Measurements from ENCODE around the gene MRPL2.
A peak's percentile ranks its signal among the peaks of the same experiment; 100 is the strongest.
"Not testable (repeated sequence)": the region's sequence is repeated elsewhere in the genome, so short reads cannot be mapped to it uniquely, and the experiment has no call there.

MRPL2 gene

GRCh38 chr6:43082806-43083655 lies 23.8 kb upstream of the MRPL2 start:
- no peak for DNase-seq (ENCODE audit: low spot score)

GRCh38 chr6:43081922-43082321 lies 22.7 kb upstream of the MRPL2 start:
- DNase-seq (ENCODE audit: low spot score), result not testable (repeated sequence)

GRCh38 chr6:43081043-43081442 lies 21.8 kb upstream of the MRPL2 start:
- no peak for DNase-seq (ENCODE audit: low spot score)

- DNase-seq (ENCODE audit: low spot score), result no peak
These were observed 19.5 kb upstream of the MRPL2 start for GRCh38 chr6:43078691-43079090.

GRCh38 chr6:43077981-43078511 lies 18.8 kb upstream of the MRPL2 start:
- no peak for DNase-seq (ENCODE audit: low spot score)

GRCh38 chr6:43077333-43077809 lies 18.1 kb upstream of the MRPL2 start:
- DNase-seq (ENCODE audit: low spot score), result no peak

GRCh38 chr6:43076464-43077332 lies 17.5 kb upstream of the MRPL2 start:
- DNase-seq (ENCODE audit: low spot score), result no peak

- no peak for DNase-seq (ENCODE audit: low spot score)
These were observed 16.6 kb upstream of the MRPL2 start, which contains the start of gene PTK7 for GRCh38 chr6:43075670-43076463. Gene PTK7, plus strand, starts transcription at chr6:43076314. Its CDS starts 175 bp downstream, at chr6:43076489.

- no peak for DNase-seq (ENCODE audit: low spot score)
These were observed 15.8 kb upstream of the MRPL2 start for GRCh38 chr6:43074847-43075669.

- peak; percentile 53 for DNase-seq (ENCODE audit: low spot score)
These were observed 10.9 kb upstream of the MRPL2 start for GRCh38 chr6:43070028-43070632.

- DNase-seq (ENCODE audit: low spot score), result no peak
These were observed 3.6 kb upstream of the MRPL2 start for GRCh38 chr6:43062818-43063217.

GRCh38 chr6:43061861-43062260 lies 2.6 kb upstream of the MRPL2 start:
- DNase-seq (ENCODE audit: low spot score), result no peak

- no peak for DNase-seq (ENCODE audit: low spot score)
These were observed 1.8 kb upstream of the MRPL2 start for GRCh38 chr6:43060755-43061633.

- no peak for DNase-seq (ENCODE audit: low spot score)
These were observed 960 bp upstream of the MRPL2 start for GRCh38 chr6:43060034-43060754.

- peak; percentile 42 for DNase-seq (ENCODE audit: low spot score)
These were observed 703 bp downstream of the MRPL2 start for GRCh38 chr6:43058531-43058930.

GRCh38 chr6:43055966-43056365 lies 3.3 kb downstream of the MRPL2 start:
- no peak for DNase-seq (ENCODE audit: low spot score)

- DNase-seq (ENCODE audit: low spot score), result no peak
These were observed 4.9 kb downstream of the MRPL2 start for GRCh38 chr6:43054206-43054943.

All from hematopoietic multipotent progenitor cell treated with erythropoietin and hydrocortisone succinate and interleukin-3 and kit ligand, for 15 days (in vitro differentiated cells).